MG63 (cell line): ENCODE data around the gene SMIM14. TPM values are rescaled to one million over a fixed set of nuclear protein-coding genes. Genes with fewer than 3 reads are reported as not detected.
A peak's percentile ranks its signal among the peaks of the same experiment; 100 is the strongest.
"Not testable (repeated sequence)": the region's sequence is repeated elsewhere in the genome, so short reads cannot be mapped to it uniquely, and the experiment has no call there.

ENCODE experiments used
- DNase-seq: peaks from one replicate; pipeline ENCODE4 v3.0.0-alpha.2; 2020
- H3K27me3 ChIP-seq: fragments of 250-450 bp; sonication (Bioruptor Pico); 2 replicates; pipeline ENCODE4 v1.5.1; 2020; ENCODE audit warnings: mild to moderate bottlenecking, moderate library complexity
- H3K36me3 ChIP-seq: fragments of 250-450 bp; sonication (Bioruptor Pico); 2 replicates; pipeline ENCODE4 v1.5.1; 2020; ENCODE audit warnings: mild to moderate bottlenecking, moderate library complexity
- H3K4me3 ChIP-seq: fragments of 250-450 bp; sonication (Bioruptor Pico); 2 replicates; pipeline ENCODE4 v1.5.1; 2020; ENCODE audit warnings: mild to moderate bottlenecking, moderate library complexity
- H3K9me3 ChIP-seq: fragments of 250-450 bp; sonication (Bioruptor Pico); 2 replicates; pipeline ENCODE4 v1.5.1; 2020; ENCODE audit warnings: mild to moderate bottlenecking, moderate library complexity
- total RNA-seq: library from RNA; depleted of rRNA; stranded (reverse); fragments of >200 nt; shearing (Covaris generic); gene quantifications from 2 replicates; pipeline ENCODE4 v1.2.3, GENCODE V29; 2014; ENCODE audit warnings: low replicate concordance

SMIM14 gene
- total RNA-seq, 1 experiment from 2014 or later = 19.5 TPM

DNA sequence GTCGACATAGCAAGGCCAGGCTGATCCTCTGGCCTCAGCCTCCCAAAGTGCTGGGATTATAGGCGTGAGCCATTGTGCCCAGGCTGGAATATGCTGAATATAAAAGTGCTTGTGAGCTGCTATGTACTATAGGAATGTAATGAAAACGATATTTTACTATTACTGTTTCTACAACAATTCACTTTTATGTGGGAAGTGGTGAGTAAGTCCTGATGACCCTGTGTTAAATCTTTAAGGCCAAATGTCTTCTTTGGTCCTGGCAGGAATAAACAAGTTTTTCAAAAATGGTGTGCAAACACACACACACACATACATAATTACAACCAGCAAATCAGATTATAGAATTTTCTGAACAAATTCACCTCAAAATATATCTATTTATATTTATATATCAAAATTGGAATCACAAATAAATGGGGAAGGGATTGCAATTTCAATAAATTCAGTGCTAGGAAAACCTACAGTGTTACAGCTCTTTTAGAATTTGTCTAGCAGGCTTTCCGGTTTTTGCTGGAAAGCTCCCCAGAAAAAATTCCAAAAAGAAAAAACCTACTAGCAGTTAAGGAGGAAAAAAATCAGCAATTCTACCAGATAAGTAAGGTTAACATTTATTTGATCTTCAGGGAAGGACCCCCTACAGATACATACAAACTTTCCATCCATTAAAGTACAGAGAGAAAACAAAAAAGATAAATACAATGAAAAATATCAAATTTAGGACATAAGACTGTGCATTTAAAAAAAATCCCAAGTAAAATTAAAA is 17.9 kb downstream of the SMIM14 start:
- Histone ChIP-seq H3K4me3 (no peak overlapping the region), H3K36me3 (no peaks in the 10 kb centered on the region), H3K9me3 (no peaks in the 10 kb centered on the region), H3K27me3 (no peaks in the 10 kb centered on the region)
- no peak for DNase-seq

DNA sequence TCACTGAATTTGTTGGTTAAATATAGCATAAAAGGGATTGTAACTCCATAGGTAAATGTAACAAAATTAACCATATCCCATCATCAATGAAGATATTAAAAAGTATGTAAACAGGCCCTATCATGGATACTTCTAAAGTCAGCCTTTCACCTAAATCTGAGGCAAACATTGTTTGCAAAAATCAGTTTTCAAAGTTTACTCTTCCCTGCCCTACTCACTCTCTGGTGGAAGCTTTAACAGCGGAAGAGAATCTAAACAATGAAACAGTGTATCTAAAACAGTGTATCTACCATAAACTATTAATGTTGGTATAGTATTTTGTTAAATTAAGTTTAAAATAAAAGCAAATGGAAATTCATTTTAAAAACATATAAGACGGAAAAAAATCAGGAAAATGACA is 21.1 kb downstream of the SMIM14 start:
- Histone ChIP-seq H3K4me3 (no peak overlapping the region), H3K9me3 (no peaks in the 10 kb centered on the region), H3K27me3 (no peaks in the 10 kb centered on the region), H3K36me3 (no peaks in the 10 kb centered on the region)
- no peak for DNase-seq

- Histone ChIP-seq H3K4me3 (no peak overlapping the region), H3K27me3 (no peaks in the 10 kb centered on the region), H3K9me3 (no peaks in the 10 kb centered on the region), H3K36me3 (no peaks in the 10 kb centered on the region)
- no peak for DNase-seq
These were observed 22.0 kb downstream of the SMIM14 start for GRCh38 chr4:39616651-39617050.

- not testable (repeated sequence) for H3K9me3 ChIP-seq, H3K36me3 ChIP-seq, H3K4me3 ChIP-seq, DNase-seq, H3K27me3 ChIP-seq
These were observed 22.6 kb downstream of the SMIM14 start for GRCh38 chr4:39616112-39616511.

GRCh38 chr4:39614487-39615162 is 24.0 kb downstream of the SMIM14 start:
- no peak for DNase-seq
- no peaks in the 10 kb centered on the region for H3K36me3 ChIP-seq
- no peaks in the 10 kb centered on the region for H3K9me3 ChIP-seq
- H3K27me3 ChIP-seq = no peaks in the 10 kb centered on the region
- H3K4me3 ChIP-seq = no peak overlapping the region

GRCh38 chr4:39613093-39613656 is 25.5 kb downstream of the SMIM14 start:
- Histone ChIP-seq H3K9me3 (no peaks in the 10 kb centered on the region), H3K27me3 (no peaks in the 10 kb centered on the region), H3K4me3 (no peak overlapping the region), H3K36me3 (no peaks in the 10 kb centered on the region)
- DNase-seq = no peak

GRCh38 chr4:39609454-39609931 is 29.2 kb downstream of the SMIM14 start:
- no peaks in the 10 kb centered on the region for H3K27me3 ChIP-seq
- no peaks in the 10 kb centered on the region for H3K9me3 ChIP-seq
- H3K36me3 ChIP-seq = no peaks in the 10 kb centered on the region
- peak; percentile 11 for DNase-seq
- H3K4me3 ChIP-seq = no peak overlapping the region

GRCh38 chr4:39608451-39608850 is 30.2 kb downstream of the SMIM14 start:
- H3K4me3 ChIP-seq = no peak overlapping the region
- no peaks in the 10 kb centered on the region for H3K9me3 ChIP-seq
- H3K27me3 ChIP-seq = no peaks in the 10 kb centered on the region
- H3K36me3 ChIP-seq = no peaks in the 10 kb centered on the region
- no peak for DNase-seq

GRCh38 chr4:39606747-39607146 is 31.9 kb downstream of the SMIM14 start:
- Histone ChIP-seq H3K4me3 (no peak overlapping the region), H3K9me3 (no peaks in the 10 kb centered on the region), H3K36me3 (no peaks in the 10 kb centered on the region), H3K27me3 (no peaks in the 10 kb centered on the region)
- no peak for DNase-seq

DNA sequence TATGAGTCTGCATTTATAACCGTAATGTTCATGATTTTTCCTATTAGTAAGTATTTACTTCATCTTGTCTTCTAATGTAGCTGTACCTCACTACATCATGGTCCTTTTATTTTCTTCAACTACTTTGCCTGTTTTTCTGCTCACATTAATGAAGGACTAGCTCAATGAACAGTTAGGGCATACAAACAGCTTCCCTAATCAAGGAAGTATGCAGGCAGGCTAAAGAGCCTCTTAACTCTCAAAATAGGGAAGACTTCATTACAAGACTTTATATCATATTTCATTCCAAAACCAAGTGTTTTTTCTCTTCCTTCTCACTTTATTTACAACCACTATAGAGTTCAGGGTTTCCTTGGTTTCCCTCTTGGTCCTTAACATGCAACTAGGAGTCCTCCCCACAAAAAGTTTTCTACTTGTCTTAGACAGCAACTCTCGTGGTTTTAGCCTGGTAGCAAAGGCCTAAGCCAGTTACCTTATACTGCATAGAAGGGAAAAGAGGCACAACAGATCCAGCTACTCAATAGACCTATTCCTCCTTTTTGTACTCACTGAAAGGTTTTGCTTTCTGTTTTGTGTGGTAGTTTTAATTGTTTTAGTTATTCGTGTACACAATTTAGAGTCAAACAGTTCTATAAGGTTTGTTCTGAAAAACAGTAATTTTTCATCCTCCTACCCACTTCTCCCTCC is 40.8 kb downstream of the SMIM14 start:
- no peak for DNase-seq
- Histone ChIP-seq H3K4me3 (no peak overlapping the region), H3K9me3 (no peaks in the 10 kb centered on the region), H3K36me3 (no peaks in the 10 kb centered on the region), H3K27me3 (no peaks in the 10 kb centered on the region)

DNA sequence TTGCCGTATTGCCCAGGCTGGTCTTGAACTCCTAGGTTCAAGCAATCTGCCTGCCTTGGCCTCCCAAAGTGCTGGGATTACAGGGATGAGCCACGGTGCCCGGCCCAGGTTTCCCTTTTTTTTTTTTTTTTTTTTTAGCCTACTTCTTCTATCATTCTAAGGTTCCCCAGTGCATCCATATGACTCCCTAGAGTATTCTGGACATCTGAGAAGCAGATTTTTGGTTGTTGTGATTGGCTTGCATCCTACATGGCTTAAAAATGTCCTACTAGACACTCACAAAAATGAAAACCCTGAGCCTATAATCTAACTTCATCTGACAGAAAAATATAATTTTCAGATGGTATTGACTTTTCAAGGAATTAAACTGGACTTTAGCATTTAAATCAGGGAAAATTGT is 41.7 kb downstream of the SMIM14 start:
- Histone ChIP-seq H3K27me3 (no peaks in the 10 kb centered on the region), H3K36me3 (no peaks in the 10 kb centered on the region), H3K4me3 (no peak overlapping the region), H3K9me3 (no peaks in the 10 kb centered on the region)
- DNase-seq = no peak

GRCh38 chr4:39591290-39591689 is 47.4 kb downstream of the SMIM14 start:
- H3K4me3 ChIP-seq = no peak overlapping the region
- no peaks in the 10 kb centered on the region for H3K36me3 ChIP-seq
- no peak for DNase-seq
- no peaks in the 10 kb centered on the region for H3K27me3 ChIP-seq
- H3K9me3 ChIP-seq = no peaks in the 10 kb centered on the region

DNA sequence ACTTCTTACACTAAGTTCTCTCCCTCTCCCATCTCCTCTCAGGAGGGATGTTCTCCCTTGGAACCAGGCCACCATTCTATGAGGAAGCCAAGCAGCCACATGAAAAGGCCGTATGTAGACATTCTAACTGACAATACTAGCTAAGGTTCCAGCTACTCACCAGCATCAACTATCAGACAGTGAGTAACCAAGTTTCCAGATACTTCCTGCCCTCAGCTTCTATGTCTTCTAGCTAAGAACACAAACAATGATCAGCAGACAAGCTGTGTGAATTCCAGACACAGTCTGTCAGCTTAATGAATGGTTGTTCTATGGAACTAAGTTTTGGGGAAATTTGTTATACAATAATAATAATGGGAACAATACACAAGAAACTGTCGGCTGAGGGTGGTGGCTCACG is 50.8 kb downstream of the SMIM14 start:
- H3K9me3 ChIP-seq = no peaks in the 10 kb centered on the region
- H3K27me3 ChIP-seq = no peaks in the 10 kb centered on the region
- no peaks in the 10 kb centered on the region for H3K36me3 ChIP-seq
- no peak overlapping the region for H3K4me3 ChIP-seq
- no peak for DNase-seq

DNA sequence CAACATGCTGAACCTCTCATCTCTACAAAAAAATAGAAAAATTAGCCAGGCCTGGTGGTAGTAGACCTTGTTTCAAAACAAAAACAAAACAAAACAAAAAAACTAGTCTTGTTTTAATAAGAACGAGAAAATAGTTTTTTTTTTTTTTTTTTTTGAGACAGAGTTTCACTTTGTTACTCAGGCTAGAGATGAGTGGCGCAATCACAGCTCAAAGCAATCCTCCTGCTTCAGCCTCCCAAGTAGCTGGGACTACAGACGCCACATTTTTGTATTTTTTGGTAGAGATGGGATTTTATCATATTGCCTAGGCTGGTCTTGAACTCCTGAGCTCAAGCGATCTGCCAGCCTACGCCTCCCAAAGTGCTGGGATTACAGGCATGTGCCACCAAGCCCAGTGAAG is 63.7 kb downstream of the SMIM14 start:
- no peak for DNase-seq
- Histone ChIP-seq H3K36me3 (no peaks in the 10 kb centered on the region), H3K27me3 (no peaks in the 10 kb centered on the region), H3K4me3 (no peak overlapping the region), H3K9me3 (no peaks in the 10 kb centered on the region)

- H3K36me3 ChIP-seq = no peaks in the 10 kb centered on the region
- no peak overlapping the region for H3K4me3 ChIP-seq
- no peaks in the 10 kb centered on the region for H3K9me3 ChIP-seq
- H3K27me3 ChIP-seq = no peaks in the 10 kb centered on the region
- no peak for DNase-seq
These were observed 67.2 kb downstream of the SMIM14 start for GRCh38 chr4:39571504-39571903.

GRCh38 chr4:39571054-39571453 is 67.6 kb downstream of the SMIM14 start:
- DNase-seq = no peak
- no peak overlapping the region for H3K4me3 ChIP-seq
- no peaks in the 10 kb centered on the region for H3K27me3 ChIP-seq
- H3K9me3 ChIP-seq = no peaks in the 10 kb centered on the region
- H3K36me3 ChIP-seq = no peaks in the 10 kb centered on the region

DNA sequence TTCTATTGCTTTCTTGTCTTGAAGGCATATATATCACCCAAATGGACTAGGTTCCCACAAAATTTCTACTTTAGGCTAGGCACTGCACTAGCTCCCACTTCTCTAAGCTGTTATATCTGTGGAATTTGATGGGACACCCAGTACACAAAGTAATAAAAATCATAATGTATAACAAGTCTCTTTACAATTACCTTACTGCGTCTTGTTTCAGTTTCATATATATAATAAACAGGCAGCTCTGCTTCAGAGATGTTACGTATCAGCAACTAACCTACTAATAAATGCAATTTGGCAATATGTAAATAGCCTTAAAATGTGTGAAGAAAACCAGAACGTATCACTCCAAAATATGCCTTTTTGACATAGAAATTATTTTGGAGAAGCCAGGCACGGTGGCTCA is 69.5 kb downstream of the SMIM14 start:
- H3K9me3 ChIP-seq = no peaks in the 10 kb centered on the region
- no peak for DNase-seq
- H3K27me3 ChIP-seq = no peaks in the 10 kb centered on the region

More for the DNA sequence above, 69.5 kb downstream of the SMIM14 start:
- Histone ChIP-seq H3K36me3 (no peaks in the 10 kb centered on the region), H3K4me3 (no peak overlapping the region)
